GM23338 (cell line): ENCODE measurements around the gene CCDC60. TPM values are rescaled to one million over a fixed set of nuclear protein-coding genes. Genes with fewer than 3 reads are reported as not detected.

Source experiments
- ATAC-seq: fragments of 200-7000 bp; cut with Tn5 transposase; 3 replicates; pipeline ENCODE4 v1.9.1; 2020
- DNase-seq: peaks from one replicate; pipeline ENCODE4 v3.0.0-alpha.2; 2015; ENCODE audit warnings: low spot score
- H2AFZ ChIP-seq: fragments of 200-600 bp; sonication (generic); 2 replicates; pipeline ENCODE4 v1.8.0; 2016; ENCODE audit warnings: antibody characterized with exemption, mild to moderate bottlenecking, moderate library complexity
- H3F3A ChIP-seq: fragments of 200-600 bp; sonication (generic); replicated peaks from 2 replicates; pipeline ENCODE4 v1.8.0; 2017; ENCODE audit warnings: antibody characterized with exemption, mixed run types, low read depth
- H3K27ac ChIP-seq: fragments of 200-600 bp; sonication (generic); 2 replicates; pipeline ENCODE4 v1.6.1; 2016; ENCODE audit warnings: low read depth
- H3K27me3 ChIP-seq: fragments of 200-600 bp; sonication (generic); 2 replicates; pipeline ENCODE4 v1.8.0; 2016; ENCODE audit warnings: mild to moderate bottlenecking, mixed run types, moderate library complexity; ENCODE audit not compliant: insufficient read depth
- H3K36me3 ChIP-seq: fragments of 200-600 bp; sonication (generic); 2 replicates; pipeline ENCODE4 v1.8.0; 2016; ENCODE audit warnings: mild to moderate bottlenecking; ENCODE audit not compliant: insufficient read depth
- H3K4me1 ChIP-seq: fragments of 200-600 bp; sonication (generic); 2 replicates; pipeline ENCODE4 v1.8.0; 2016; ENCODE audit warnings: mild to moderate bottlenecking, moderate library complexity; ENCODE audit not compliant: insufficient read depth
- H3K4me2 ChIP-seq: fragments of 200-600 bp; sonication (generic); 2 replicates; pipeline ENCODE4 v1.7.1; 2017; ENCODE audit warnings: mixed run types
- H3K4me3 ChIP-seq: fragments of 200-600 bp; sonication (generic); 2 replicates; pipeline ENCODE4 v1.6.1; 2016; ENCODE audit warnings: mixed run types
- H3K79me2 ChIP-seq: fragments of 200-600 bp; sonication (generic); replicated peaks from 2 replicates; pipeline ENCODE4 v1.8.0; 2017; ENCODE audit warnings: mild to moderate bottlenecking; ENCODE audit not compliant: insufficient read depth
- H3K9me2 ChIP-seq: fragments of 200-600 bp; sonication (generic); 2 replicates; pipeline ENCODE4 v1.8.0; 2017; ENCODE audit not compliant: insufficient read depth
- H4K20me1 ChIP-seq: fragments of 200-600 bp; sonication (generic); replicated peaks from 2 replicates; pipeline ENCODE4 v1.8.0; 2017; ENCODE audit warnings: mild to moderate bottlenecking; ENCODE audit not compliant: insufficient read depth
- H3K27ac Mint-ChIP-seq: 2 replicates; pipeline ENCODE4 v1.8.0; 2020; ENCODE audit warnings: inconsistent platforms, mild to moderate bottlenecking, moderate library complexity, mixed read lengths
- H3K27me3 Mint-ChIP-seq: 3 replicates; pipeline ENCODE4 v1.8.0; 2022; ENCODE audit warnings: low read depth, mild to moderate bottlenecking, moderate library complexity, mixed read lengths, inconsistent platforms; ENCODE audit not compliant: insufficient read depth, poor library complexity
- H3K36me3 Mint-ChIP-seq: 3 replicates; pipeline ENCODE4 v1.8.0; 2021; ENCODE audit warnings: low read depth, mild to moderate bottlenecking, inconsistent platforms, moderate library complexity, mixed read lengths
- H3K4me1 Mint-ChIP-seq: 3 replicates; pipeline ENCODE4 v1.8.0; 2020; ENCODE audit warnings: mild to moderate bottlenecking, inconsistent platforms, mixed read lengths
- H3K4me3 Mint-ChIP-seq: 3 replicates; pipeline ENCODE4 v1.8.0; 2021; ENCODE audit warnings: moderate library complexity, mild to moderate bottlenecking, inconsistent platforms, mixed read lengths
- H3K9me3 Mint-ChIP-seq: 3 replicates; pipeline ENCODE4 v1.8.0; 2020; ENCODE audit warnings: moderate library complexity, mild to moderate bottlenecking, inconsistent platforms, mixed read lengths
- CREB1 ChIP-seq: fragments of 250-450 bp; sonication (Bioruptor Pico); IDR thresholded peaks from 2 replicates; pipeline ENCODE4 v1.5.0; 2020; ENCODE audit warnings: low read depth, mild to moderate bottlenecking, moderate library complexity
- EZH2phosphoT487 ChIP-seq: fragments of 200-600 bp; sonication (generic); IDR thresholded peaks from one replicate; pipeline ENCODE4 v1.8.1; 2018; ENCODE audit warnings: antibody characterized with exemption; ENCODE audit not compliant: unreplicated experiment
- NANOG ChIP-seq: IDR thresholded peaks from 2 replicates; pipeline ENCODE4 v1.6.1; 2016; ENCODE audit warnings: antibody characterized with exemption, borderline replicate concordance
- POLR2AphosphoS5 ChIP-seq: IDR thresholded peaks from 2 replicates; pipeline ENCODE4 v1.6.1; 2016; ENCODE audit warnings: antibody characterized with exemption, low read depth
- ZNF331 ChIP-seq: fragments of 250-450 bp; sonication (Bioruptor Pico); IDR thresholded peaks from 2 replicates; pipeline ENCODE4 v1.5.0; 2020; ENCODE audit warnings: low read depth, mild to moderate bottlenecking, moderate library complexity
- polyA plus RNA-seq: library from polyadenylated mRNA; unstranded; fragments of >200 nt; fragmentation: Nextera tagmentation; extraction: Ambion mirVana; gene quantifications from 2 replicates; pipeline ENCODE4 v1.2.1, GENCODE V29; 2016
- total RNA-seq: library from RNA; depleted of rRNA; stranded (reverse); fragments of >200 nt; shearing (Covaris generic); gene quantifications from 2 replicates; pipeline ENCODE4 v1.2.3, GENCODE V29; 2014
- TF ChIP-seq, protein P1 (sequence below): IDR thresholded peaks from 2 replicates; pipeline ENCODE4 v1.6.1; 2016; ENCODE audit warnings: antibody characterized with exemption
- TF ChIP-seq, protein P2 (sequence below): fragments of 250-450 bp; sonication (Bioruptor Pico); IDR thresholded peaks from 2 replicates; pipeline ENCODE4 v1.5.0; 2020; ENCODE audit warnings: mild to moderate bottlenecking, moderate library complexity
- TF ChIP-seq, protein P3 (sequence below): IDR thresholded peaks from one replicate; pipeline ENCODE4 v1.6.1; 2018; ENCODE audit warnings: antibody characterized with exemption; ENCODE audit not compliant: unreplicated experiment

Gene CCDC60
- total and polyA plus RNA-seq, 2 experiments from 2014 or later: 0.53 TPM; not detected in 1

DNA sequence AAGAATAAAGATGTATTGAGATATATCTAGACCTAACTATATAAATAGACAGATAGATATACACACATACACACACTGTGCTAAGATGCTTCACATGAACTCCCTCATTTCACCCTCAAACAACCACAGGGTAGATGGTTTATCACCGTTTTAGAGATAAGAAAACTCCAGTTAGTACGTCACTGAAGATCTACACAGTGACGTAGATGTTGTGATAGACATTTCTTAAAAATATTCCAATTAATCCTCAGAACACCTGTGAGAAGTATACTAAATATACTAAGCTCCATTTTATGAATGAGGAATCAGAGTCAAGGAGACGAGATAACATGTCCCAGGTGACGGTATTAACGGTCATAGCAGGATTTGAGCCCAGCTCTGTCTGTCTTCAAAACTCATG lies 31.5 kb downstream of the CCDC60 start:
- Histone ChIP-seq H4K20me1 (no peaks in the 10 kb centered on the region), H3K9me2 (0 out of 2 replicates have a peak, but pooled peaks cover 3% of the 10 kb centered on the region), H3K4me3 (no peak overlapping the region), H3F3A (no peaks in the 10 kb centered on the region), H3K79me2 (no peaks in the 10 kb centered on the region), H2AFZ (no peak overlapping the region), H3K27me3 (no peaks in the 10 kb centered on the region), H3K36me3 (no peaks in the 10 kb centered on the region), H3K4me2 (0 out of 2 replicates have a peak overlapping the region, but pooled peaks have one; percentile 1), H3K4me1 (peaks cover 55% of the 10 kb centered on the region), H3K27ac (no peak overlapping the region)
- peaks cover 53% of the 10 kb centered on the region for H3K4me1 Mint-ChIP-seq
- no peak overlapping the region for H3K27ac Mint-ChIP-seq
- peaks cover 8% of the 10 kb centered on the region for H3K9me3 Mint-ChIP-seq
- H3K4me3 Mint-ChIP-seq: no peak overlapping the region
- DNase-seq (no peak), ATAC-seq (no peak)
- H3K27me3 Mint-ChIP-seq: peaks cover 4% of the 10 kb centered on the region
- H3K36me3 Mint-ChIP-seq: peaks cover 10% of the 10 kb centered on the region; the same call in 2 of the 3 replicates
- TF ChIP-seq ZNF331 (no peak), NANOG (no peak), CREB1 (CRISPR knock-in tag) (no peak), EZH2phosphoT487 (no peak), POLR2AphosphoS5 (no peak)
- TF ChIP-seq, protein P1, sequence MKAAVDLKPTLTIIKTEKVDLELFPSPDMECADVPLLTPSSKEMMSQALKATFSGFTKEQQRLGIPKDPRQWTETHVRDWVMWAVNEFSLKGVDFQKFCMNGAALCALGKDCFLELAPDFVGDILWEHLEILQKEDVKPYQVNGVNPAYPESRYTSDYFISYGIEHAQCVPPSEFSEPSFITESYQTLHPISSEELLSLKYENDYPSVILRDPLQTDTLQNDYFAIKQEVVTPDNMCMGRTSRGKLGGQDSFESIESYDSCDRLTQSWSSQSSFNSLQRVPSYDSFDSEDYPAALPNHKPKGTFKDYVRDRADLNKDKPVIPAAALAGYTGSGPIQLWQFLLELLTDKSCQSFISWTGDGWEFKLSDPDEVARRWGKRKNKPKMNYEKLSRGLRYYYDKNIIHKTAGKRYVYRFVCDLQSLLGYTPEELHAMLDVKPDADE: no peak
- TF ChIP-seq, protein P2, sequence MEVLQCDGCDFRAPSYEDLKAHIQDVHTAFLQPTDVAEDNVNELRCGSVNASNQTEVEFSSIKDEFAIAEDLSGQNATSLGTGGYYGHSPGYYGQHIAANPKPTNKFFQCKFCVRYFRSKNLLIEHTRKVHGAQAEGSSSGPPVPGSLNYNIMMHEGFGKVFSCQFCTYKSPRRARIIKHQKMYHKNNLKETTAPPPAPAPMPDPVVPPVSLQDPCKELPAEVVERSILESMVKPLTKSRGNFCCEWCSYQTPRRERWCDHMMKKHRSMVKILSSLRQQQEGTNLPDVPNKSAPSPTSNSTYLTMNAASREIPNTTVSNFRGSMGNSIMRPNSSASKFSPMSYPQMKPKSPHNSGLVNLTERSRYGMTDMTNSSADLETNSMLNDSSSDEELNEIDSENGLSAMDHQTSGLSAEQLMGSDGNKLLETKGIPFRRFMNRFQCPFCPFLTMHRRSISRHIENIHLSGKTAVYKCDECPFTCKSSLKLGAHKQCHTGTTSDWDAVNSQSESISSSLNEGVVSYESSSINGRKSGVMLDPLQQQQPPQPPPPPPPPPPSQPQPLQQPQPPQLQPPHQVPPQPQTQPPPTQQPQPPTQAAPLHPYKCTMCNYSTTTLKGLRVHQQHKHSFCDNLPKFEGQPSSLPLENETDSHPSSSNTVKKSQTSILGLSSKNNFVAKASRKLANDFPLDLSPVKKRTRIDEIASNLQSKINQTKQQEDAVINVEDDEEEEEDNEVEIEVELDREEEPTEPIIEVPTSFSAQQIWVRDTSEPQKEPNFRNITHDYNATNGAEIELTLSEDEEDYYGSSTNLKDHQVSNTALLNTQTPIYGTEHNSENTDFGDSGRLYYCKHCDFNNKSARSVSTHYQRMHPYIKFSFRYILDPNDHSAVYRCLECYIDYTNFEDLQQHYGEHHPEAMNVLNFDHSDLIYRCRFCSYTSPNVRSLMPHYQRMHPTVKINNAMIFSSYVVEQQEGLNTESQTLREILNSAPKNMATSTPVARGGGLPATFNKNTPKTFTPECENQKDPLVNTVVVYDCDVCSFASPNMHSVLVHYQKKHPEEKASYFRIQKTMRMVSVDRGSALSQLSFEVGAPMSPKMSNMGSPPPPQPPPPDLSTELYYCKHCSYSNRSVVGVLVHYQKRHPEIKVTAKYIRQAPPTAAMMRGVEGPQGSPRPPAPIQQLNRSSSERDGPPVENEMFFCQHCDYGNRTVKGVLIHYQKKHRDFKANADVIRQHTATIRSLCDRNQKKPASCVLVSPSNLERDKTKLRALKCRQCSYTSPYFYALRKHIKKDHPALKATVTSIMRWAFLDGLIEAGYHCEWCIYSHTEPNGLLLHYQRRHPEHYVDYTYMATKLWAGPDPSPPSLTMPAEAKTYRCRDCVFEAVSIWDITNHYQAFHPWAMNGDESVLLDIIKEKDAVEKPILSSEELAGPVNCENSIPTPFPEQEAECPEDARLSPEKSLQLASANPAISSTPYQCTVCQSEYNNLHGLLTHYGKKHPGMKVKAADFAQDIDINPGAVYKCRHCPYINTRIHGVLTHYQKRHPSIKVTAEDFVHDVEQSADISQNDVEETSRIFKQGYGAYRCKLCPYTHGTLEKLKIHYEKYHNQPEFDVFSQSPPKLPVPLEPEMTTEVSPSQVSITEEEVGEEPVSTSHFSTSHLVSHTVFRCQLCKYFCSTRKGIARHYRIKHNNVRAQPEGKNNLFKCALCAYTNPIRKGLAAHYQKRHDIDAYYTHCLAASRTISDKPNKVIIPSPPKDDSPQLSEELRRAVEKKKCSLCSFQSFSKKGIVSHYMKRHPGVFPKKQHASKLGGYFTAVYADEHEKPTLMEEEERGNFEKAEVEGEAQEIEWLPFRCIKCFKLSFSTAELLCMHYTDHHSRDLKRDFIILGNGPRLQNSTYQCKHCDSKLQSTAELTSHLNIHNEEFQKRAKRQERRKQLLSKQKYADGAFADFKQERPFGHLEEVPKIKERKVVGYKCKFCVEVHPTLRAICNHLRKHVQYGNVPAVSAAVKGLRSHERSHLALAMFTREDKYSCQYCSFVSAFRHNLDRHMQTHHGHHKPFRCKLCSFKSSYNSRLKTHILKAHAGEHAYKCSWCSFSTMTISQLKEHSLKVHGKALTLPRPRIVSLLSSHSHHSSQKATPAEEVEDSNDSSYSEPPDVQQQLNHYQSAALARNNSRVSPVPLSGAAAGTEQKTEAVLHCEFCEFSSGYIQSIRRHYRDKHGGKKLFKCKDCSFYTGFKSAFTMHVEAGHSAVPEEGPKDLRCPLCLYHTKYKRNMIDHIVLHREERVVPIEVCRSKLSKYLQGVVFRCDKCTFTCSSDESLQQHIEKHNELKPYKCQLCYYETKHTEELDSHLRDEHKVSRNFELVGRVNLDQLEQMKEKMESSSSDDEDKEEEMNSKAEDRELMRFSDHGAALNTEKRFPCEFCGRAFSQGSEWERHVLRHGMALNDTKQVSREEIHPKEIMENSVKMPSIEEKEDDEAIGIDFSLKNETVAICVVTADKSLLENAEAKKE (CRISPR knock-in tag): no peak
- TF ChIP-seq, protein P3, sequence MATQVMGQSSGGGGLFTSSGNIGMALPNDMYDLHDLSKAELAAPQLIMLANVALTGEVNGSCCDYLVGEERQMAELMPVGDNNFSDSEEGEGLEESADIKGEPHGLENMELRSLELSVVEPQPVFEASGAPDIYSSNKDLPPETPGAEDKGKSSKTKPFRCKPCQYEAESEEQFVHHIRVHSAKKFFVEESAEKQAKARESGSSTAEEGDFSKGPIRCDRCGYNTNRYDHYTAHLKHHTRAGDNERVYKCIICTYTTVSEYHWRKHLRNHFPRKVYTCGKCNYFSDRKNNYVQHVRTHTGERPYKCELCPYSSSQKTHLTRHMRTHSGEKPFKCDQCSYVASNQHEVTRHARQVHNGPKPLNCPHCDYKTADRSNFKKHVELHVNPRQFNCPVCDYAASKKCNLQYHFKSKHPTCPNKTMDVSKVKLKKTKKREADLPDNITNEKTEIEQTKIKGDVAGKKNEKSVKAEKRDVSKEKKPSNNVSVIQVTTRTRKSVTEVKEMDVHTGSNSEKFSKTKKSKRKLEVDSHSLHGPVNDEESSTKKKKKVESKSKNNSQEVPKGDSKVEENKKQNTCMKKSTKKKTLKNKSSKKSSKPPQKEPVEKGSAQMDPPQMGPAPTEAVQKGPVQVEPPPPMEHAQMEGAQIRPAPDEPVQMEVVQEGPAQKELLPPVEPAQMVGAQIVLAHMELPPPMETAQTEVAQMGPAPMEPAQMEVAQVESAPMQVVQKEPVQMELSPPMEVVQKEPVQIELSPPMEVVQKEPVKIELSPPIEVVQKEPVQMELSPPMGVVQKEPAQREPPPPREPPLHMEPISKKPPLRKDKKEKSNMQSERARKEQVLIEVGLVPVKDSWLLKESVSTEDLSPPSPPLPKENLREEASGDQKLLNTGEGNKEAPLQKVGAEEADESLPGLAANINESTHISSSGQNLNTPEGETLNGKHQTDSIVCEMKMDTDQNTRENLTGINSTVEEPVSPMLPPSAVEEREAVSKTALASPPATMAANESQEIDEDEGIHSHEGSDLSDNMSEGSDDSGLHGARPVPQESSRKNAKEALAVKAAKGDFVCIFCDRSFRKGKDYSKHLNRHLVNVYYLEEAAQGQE: no peak
